H1 (cell line): Measurements from ENCODE around the gene FOXO4.

Experiments
- CTCF ChIP-seq, 3 experiments: IDR thresholded peaks; 1 replicate in 2 of 3; 2 replicates in 1 of 3; pipeline versions ENCODE4 v1.5.1 to v1.6.1; 2011; ENCODE audit warnings: low read length in 3 of 3, mild to moderate bottlenecking in 3 of 3, inconsistent platforms in 2 of 3, low read depth in 1 of 3, moderate library complexity in 1 of 3; ENCODE audit not compliant: insufficient read depth in 1 of 3; ENCODE audit errors: control extremely low read depth in 1 of 3
- TF ChIP-seq, protein P1 (sequence below): IDR thresholded peaks from 2 replicates; pipeline ENCODE4 v1.6.1; 2012; ENCODE audit warnings: inconsistent platforms

DNA sequence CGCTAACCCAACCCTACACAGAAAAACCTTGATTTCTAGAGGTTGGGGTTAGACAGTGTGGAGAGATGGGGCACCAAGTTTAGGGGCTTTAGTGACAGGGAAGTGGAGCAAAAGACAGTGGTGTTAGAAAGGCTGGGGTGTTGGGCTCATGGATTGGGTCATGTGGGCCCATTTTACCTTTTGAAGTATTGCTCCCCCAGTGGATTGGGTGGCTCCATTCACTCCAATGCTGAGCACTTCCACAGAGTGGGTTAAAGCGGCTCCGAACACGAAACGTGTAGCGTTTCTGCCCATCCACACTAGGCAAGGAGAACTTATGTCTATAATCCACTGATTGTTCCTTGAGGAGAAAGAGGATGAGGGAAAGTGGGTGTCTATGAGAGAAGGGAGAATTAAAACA lies 13.4 kb downstream of the FOXO4 start:
- TF ChIP-seq, protein P1, sequence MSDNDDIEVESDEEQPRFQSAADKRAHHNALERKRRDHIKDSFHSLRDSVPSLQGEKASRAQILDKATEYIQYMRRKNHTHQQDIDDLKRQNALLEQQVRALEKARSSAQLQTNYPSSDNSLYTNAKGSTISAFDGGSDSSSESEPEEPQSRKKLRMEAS: no peak
- no peak for TF ChIP-seq CTCF (IDR thresholded peaks at IDR 0.05; ENCODE audit: control extremely low read depth in 1 of 3, insufficient read depth in 1 of 3, low read depth in 1 of 3, low read length in 3 of 3)
